ENCODE data around the gene EXOC4. TPM values are rescaled to one million over a fixed set of nuclear protein-coding genes. Genes with fewer than 3 reads are reported as not detected.

Gene EXOC4
- total and polyA plus RNA-seq, 2 of the 8 experiments (the other 6 are each of a cell fraction or from before 2014, with no cell fraction given): 27.0 to 67.3 TPM

DNA sequence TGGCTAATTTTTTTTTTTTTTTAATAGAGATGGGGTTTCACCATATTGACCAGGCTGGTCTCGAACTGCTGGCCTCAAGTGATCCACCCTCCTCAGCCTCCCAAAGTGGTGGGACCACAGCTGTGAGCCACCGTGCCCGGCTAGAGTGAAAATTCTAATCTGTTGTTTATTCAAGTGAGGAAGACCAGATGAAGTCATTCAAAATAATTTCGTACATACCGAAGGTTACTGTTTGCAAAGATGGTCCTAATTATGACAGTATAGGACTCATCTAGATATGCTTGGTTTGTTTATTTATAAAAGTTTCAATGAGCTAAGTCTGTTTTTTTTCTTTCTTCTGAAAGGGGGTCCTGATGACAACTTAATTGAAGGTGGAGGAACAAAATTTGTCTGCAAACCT is 376.8 kb downstream of the EXOC4 start (continued):
- TF ChIP-seq, protein P1, sequence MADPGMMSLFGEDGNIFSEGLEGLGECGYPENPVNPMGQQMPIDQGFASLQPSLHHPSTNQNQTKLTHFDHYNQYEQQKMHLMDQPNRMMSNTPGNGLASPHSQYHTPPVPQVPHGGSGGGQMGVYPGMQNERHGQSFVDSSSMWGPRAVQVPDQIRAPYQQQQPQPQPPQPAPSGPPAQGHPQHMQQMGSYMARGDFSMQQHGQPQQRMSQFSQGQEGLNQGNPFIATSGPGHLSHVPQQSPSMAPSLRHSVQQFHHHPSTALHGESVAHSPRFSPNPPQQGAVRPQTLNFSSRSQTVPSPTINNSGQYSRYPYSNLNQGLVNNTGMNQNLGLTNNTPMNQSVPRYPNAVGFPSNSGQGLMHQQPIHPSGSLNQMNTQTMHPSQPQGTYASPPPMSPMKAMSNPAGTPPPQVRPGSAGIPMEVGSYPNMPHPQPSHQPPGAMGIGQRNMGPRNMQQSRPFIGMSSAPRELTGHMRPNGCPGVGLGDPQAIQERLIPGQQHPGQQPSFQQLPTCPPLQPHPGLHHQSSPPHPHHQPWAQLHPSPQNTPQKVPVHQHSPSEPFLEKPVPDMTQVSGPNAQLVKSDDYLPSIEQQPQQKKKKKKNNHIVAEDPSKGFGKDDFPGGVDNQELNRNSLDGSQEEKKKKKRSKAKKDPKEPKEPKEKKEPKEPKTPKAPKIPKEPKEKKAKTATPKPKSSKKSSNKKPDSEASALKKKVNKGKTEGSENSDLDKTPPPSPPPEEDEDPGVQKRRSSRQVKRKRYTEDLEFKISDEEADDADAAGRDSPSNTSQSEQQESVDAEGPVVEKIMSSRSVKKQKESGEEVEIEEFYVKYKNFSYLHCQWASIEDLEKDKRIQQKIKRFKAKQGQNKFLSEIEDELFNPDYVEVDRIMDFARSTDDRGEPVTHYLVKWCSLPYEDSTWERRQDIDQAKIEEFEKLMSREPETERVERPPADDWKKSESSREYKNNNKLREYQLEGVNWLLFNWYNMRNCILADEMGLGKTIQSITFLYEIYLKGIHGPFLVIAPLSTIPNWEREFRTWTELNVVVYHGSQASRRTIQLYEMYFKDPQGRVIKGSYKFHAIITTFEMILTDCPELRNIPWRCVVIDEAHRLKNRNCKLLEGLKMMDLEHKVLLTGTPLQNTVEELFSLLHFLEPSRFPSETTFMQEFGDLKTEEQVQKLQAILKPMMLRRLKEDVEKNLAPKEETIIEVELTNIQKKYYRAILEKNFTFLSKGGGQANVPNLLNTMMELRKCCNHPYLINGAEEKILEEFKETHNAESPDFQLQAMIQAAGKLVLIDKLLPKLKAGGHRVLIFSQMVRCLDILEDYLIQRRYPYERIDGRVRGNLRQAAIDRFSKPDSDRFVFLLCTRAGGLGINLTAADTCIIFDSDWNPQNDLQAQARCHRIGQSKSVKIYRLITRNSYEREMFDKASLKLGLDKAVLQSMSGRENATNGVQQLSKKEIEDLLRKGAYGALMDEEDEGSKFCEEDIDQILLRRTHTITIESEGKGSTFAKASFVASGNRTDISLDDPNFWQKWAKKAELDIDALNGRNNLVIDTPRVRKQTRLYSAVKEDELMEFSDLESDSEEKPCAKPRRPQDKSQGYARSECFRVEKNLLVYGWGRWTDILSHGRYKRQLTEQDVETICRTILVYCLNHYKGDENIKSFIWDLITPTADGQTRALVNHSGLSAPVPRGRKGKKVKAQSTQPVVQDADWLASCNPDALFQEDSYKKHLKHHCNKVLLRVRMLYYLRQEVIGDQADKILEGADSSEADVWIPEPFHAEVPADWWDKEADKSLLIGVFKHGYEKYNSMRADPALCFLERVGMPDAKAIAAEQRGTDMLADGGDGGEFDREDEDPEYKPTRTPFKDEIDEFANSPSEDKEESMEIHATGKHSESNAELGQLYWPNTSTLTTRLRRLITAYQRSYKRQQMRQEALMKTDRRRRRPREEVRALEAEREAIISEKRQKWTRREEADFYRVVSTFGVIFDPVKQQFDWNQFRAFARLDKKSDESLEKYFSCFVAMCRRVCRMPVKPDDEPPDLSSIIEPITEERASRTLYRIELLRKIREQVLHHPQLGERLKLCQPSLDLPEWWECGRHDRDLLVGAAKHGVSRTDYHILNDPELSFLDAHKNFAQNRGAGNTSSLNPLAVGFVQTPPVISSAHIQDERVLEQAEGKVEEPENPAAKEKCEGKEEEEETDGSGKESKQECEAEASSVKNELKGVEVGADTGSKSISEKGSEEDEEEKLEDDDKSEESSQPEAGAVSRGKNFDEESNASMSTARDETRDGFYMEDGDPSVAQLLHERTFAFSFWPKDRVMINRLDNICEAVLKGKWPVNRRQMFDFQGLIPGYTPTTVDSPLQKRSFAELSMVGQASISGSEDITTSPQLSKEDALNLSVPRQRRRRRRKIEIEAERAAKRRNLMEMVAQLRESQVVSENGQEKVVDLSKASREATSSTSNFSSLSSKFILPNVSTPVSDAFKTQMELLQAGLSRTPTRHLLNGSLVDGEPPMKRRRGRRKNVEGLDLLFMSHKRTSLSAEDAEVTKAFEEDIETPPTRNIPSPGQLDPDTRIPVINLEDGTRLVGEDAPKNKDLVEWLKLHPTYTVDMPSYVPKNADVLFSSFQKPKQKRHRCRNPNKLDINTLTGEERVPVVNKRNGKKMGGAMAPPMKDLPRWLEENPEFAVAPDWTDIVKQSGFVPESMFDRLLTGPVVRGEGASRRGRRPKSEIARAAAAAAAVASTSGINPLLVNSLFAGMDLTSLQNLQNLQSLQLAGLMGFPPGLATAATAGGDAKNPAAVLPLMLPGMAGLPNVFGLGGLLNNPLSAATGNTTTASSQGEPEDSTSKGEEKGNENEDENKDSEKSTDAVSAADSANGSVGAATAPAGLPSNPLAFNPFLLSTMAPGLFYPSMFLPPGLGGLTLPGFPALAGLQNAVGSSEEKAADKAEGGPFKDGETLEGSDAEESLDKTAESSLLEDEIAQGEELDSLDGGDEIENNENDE (IDR thresholded peaks at IDR 0.05; ENCODE audit: insufficient replicate concordance, low read length): no peak
- TF ChIP-seq SIX5 (IDR thresholded peaks at IDR 0.05; ENCODE audit: low read depth, low read length): no peak
- TF ChIP-seq, protein P2, sequence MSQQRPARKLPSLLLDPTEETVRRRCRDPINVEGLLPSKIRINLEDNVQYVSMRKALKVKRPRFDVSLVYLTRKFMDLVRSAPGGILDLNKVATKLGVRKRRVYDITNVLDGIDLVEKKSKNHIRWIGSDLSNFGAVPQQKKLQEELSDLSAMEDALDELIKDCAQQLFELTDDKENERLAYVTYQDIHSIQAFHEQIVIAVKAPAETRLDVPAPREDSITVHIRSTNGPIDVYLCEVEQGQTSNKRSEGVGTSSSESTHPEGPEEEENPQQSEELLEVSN (IDR thresholded peaks at IDR 0.05): no peak
- no peak for TF ChIP-seq EP300 (IDR thresholded peaks at IDR 0.05; ENCODE audit: borderline replicate concordance in 1 of 2, low read depth in 2 of 2, low read length in 2 of 2)
- TF ChIP-seq YY1 (IDR thresholded peaks at IDR 0.05; ENCODE audit: low read depth, low read length): no peak
- TF ChIP-seq, protein P3, sequence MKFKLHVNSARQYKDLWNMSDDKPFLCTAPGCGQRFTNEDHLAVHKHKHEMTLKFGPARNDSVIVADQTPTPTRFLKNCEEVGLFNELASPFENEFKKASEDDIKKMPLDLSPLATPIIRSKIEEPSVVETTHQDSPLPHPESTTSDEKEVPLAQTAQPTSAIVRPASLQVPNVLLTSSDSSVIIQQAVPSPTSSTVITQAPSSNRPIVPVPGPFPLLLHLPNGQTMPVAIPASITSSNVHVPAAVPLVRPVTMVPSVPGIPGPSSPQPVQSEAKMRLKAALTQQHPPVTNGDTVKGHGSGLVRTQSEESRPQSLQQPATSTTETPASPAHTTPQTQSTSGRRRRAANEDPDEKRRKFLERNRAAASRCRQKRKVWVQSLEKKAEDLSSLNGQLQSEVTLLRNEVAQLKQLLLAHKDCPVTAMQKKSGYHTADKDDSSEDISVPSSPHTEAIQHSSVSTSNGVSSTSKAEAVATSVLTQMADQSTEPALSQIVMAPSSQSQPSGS (IDR thresholded peaks at IDR 0.05; ENCODE audit: low read length): no peak
- no peak for TF ChIP-seq ATF3 (IDR thresholded peaks at IDR 0.05; ENCODE audit: insufficient read depth, low read depth, low read length)
- TF ChIP-seq CEBPB (IDR thresholded peaks at IDR 0.05; ENCODE audit: low read depth, low read length): no peak
- TF ChIP-seq SP1 (IDR thresholded peaks at IDR 0.05; ENCODE audit: low read depth, low read length): no peak
